ENCODE measurements around the gene NECTIN2. TPM values are rescaled to one million over a fixed set of nuclear protein-coding genes. Genes with fewer than 3 reads are reported as not detected.

NECTIN2 gene
- total RNA-seq, 2 donors from 2014 or later = 223 to 279 TPM

DNA sequence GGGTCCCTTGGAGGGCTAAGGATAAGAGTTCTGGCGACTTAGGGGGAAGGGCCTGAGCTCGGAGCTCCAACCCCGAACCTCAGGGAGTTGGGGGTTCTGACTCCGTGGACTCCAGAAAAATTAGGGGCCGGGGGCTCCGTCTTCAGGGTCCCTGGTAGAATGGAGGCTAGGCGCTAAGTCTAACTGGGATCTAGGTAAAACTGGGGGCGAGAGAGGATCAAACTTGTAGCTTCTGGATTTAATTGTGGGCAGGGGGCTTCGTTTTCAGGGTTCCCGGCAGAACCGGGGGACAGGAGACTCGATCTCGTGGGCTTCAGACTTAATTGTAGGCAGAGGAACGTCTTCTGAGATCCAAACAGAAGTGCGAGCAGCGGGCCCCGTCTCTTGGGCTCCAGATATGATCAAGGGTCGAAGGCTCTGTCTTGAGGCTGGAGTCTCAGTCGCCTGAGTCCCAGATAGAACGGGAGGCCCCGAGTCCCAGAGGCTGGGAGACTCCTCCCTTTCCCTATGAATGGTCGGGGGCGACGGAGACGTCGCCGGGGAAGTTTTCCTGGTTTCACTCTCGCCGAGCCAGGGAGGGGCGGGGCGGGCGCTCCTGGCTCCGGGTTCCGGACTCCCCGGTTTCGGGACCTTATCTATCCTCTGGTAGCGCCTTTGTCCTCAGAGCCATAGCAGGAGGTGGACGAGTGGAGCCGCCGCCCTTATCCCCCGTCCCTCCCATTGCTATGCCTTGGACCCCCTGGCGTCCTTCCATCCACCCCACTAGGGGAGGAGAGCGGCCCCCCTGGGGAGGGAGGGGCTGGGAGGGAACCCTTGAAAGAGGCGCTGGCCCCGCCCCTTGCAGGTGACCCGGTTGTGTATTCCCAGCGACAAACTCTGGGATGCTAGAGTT is 1.3 kb downstream of the NECTIN2 start:
- TF ChIP-seq POLR2AphosphoS5 (IDR thresholded peaks at IDR 0.05) (peak; percentile 86), POLR2A (IDR thresholded peaks at IDR 0.05) (peak; percentile 92)
- TF ChIP-seq, protein P1, sequence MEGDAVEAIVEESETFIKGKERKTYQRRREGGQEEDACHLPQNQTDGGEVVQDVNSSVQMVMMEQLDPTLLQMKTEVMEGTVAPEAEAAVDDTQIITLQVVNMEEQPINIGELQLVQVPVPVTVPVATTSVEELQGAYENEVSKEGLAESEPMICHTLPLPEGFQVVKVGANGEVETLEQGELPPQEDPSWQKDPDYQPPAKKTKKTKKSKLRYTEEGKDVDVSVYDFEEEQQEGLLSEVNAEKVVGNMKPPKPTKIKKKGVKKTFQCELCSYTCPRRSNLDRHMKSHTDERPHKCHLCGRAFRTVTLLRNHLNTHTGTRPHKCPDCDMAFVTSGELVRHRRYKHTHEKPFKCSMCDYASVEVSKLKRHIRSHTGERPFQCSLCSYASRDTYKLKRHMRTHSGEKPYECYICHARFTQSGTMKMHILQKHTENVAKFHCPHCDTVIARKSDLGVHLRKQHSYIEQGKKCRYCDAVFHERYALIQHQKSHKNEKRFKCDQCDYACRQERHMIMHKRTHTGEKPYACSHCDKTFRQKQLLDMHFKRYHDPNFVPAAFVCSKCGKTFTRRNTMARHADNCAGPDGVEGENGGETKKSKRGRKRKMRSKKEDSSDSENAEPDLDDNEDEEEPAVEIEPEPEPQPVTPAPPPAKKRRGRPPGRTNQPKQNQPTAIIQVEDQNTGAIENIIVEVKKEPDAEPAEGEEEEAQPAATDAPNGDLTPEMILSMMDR (IDR thresholded peaks at IDR 0.05) = peak in 1 of 4 experiments; percentile 19
- peak overlapping the region; percentile 99 to 100 for H3K27ac ChIP-seq
- no peaks in the 10 kb centered on the region for H3K36me3 ChIP-seq
- WGBS = 2% methylated on average over 44 of the region's 47 CpGs
- peaks cover 11% of the 10 kb centered on the region for H3K4me1 ChIP-seq (replicated peaks)
- intact Hi-C loops (cut with DNase I) = loop anchor here (2.0 to 5.0 kb wide), 2 partner anchors 43 to 105 kb away; partner anchors contain the start of gene TOMM40
- peak overlapping the region; percentile 99 to 100 for H3K4me3 ChIP-seq
- no peaks in the 10 kb centered on the region for H3K27me3 ChIP-seq (replicated peaks; ENCODE audit: insufficient read depth)
- no peaks in the 10 kb centered on the region for H3K9me3 ChIP-seq
- peak; percentile 86 for DNase-seq (ENCODE audit: low spot score)

DNA sequence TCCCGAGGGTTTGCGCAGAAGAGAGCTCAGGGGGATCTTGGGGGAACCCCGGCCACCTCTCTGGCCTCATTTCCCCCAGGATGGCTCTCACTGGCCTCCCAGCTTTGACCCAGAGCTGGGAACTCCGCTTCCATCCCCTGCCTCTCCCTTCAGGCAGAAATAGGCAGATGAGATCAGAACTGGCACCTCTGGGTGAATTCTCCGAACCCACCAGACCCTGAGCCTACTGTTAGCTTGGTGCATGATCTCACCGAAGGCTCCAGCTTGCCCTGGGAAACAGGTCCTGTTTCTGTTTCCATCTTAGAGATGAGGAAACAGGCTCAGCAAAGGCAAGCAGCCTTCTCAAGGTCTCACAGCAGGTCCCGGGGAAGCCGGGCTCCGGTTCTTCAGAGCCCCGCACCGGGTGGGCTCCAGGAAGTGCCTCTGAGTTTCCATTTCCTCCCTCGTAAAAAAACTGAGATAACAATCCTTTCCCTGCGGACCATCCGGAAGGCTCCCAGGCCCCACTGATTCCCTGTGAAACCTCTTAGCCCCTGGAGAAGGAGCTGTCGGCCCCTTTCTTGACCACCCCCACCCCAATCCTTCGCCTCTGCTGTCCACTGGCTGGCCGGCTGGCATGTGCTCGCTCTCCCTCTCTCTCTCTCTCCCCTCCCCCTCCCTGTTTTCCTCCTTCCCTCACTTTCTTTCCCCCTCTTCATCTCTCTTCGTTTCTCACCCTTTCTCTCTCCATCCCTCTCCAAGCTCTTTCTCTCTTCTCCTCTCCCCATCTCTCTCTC is 2.1 kb downstream of the NECTIN2 start:
- Histone ChIP-seq H3K36me3 (no peaks in the 10 kb centered on the region), H3K4me3 (peak overlapping the region; percentile 99 to 100), H3K4me1 (replicated peaks) (peaks cover 11% of the 10 kb centered on the region), H3K9me3 (no peaks in the 10 kb centered on the region), H3K27me3 (replicated peaks; ENCODE audit: insufficient read depth) (no peaks in the 10 kb centered on the region), H3K27ac (peak overlapping the region; percentile 99 to 100)
- intact Hi-C loops (cut with DNase I) = loop anchor here (5.0 kb wide), 1 partner anchor 104 kb away; no protein-coding TSS in a partner anchor
- DNase-seq (ENCODE audit: low spot score) = peak; percentile 21
- TF ChIP-seq POLR2A (IDR thresholded peaks at IDR 0.05) = peak; percentile 30
- no peak for TF ChIP-seq POLR2AphosphoS5 (IDR thresholded peaks at IDR 0.05)
- WGBS = 16% methylated on average over 19 of the region's 19 CpGs

DNA sequence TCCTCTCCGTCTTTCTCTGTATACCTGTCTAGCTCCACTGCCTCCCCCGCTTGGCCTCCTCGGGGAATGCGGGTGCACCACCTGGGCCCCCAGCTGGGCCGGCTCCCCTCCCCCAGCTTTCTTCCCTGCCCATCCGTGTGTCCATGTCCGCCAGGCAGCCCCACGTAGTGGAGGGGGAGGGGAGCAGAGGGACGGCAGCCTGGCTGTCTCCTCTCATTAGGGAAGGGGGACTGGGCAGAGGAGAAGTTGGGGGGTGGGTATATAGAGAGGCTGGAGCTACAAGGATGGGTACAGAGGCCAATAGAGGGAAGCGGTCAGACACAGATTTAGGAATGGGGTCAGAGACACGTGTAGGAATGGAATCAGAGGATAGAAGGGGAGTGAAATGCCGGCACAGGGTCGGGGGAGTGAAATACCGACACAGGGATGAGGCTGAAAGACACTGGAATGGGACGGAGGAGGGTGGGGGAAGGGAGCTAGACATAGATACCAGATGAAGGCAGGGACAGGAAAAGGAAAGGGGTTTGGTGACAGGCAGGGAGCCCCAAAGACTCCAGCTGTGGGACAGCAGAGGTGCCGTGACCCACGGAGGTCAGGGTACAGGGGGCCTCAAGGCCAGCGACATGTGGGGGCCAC is 2.8 kb downstream of the NECTIN2 start:
- intact Hi-C loops (cut with DNase I) = loop anchor here (5.0 kb wide), 1 partner anchor 103 kb away; no protein-coding TSS in a partner anchor
- Histone ChIP-seq H3K4me1 (replicated peaks) (peaks cover 11% of the 10 kb centered on the region), H3K4me3 (peak overlapping the region; percentile 99 to 100), H3K27ac (peak overlapping the region; percentile 99 to 100), H3K27me3 (replicated peaks; ENCODE audit: insufficient read depth) (no peaks in the 10 kb centered on the region), H3K36me3 (no peaks in the 10 kb centered on the region), H3K9me3 (no peaks in the 10 kb centered on the region)
- no peak for DNase-seq (ENCODE audit: low spot score)
- no peak for TF ChIP-seq POLR2AphosphoS5 (IDR thresholded peaks at IDR 0.05)
- TF ChIP-seq, protein P1 (IDR thresholded peaks at IDR 0.05) = no peak
- no peak for TF ChIP-seq POLR2A (IDR thresholded peaks at IDR 0.05)
- 28% methylated on average over 18 of the region's 18 CpGs for WGBS

DNA sequence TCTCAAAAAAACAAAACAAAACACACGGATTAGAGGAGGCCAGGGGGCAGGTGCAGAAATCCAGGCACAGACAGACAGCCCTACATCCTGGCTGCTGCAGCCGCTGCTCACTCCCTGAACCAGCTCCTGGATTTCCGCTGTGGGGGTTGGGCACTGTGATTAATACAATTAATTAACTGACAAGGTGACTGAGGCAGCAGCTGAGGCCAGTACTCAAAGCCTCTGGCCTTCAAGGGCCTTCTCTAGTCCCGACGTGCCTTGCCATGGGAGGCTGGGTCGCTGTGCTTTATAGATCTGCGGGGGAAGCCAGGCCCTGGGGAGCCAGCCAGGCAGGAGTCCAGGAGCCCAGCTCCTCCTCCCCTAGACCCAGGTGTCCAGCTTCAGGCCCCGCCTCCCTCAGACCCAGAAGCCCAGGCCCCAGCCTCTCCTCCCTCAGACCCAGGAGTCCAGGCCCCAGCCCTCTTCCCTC is 4.6 kb downstream of the NECTIN2 start:
- Histone ChIP-seq H3K27me3 (replicated peaks; ENCODE audit: insufficient read depth) (no peaks in the 10 kb centered on the region), H3K9me3 (no peaks in the 10 kb centered on the region), H3K4me3 (no peak overlapping the region), H3K36me3 (no peaks in the 10 kb centered on the region), H3K4me1 (replicated peaks) (peaks cover 4% of the 10 kb centered on the region), H3K27ac (peak overlapping the region in 1 of 2 donors; percentile 99)
- DNase-seq (ENCODE audit: low spot score) = no peak
- 56% methylated on average over 8 of the region's 8 CpGs for WGBS
- intact Hi-C loops (cut with DNase I) = no loop called here
- no peak for TF ChIP-seq POLR2AphosphoS5 (IDR thresholded peaks at IDR 0.05)

DNA sequence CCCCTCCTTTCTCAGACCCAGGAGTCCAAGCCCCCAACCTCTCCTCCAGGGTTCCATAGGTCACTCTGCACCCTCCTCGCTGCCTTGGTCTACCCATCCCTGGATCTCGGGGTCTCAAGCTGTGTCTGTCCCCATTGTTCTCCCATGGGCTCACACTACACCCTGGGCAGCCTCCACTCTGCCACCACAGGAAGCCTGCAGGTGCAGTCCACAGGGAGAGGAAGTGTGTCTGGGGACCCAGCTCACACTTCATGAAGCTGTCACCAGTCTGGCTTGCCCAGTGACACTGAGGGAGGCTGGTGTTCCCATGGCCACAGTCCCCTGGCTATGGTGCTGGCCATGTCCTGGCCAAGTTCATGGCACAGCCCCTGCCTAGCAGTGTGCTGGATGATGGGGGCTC is 5.3 kb downstream of the NECTIN2 start:
- DNase-seq (ENCODE audit: low spot score) = no peak

More for the DNA sequence above, 5.3 kb downstream of the NECTIN2 start:
- WGBS = 79% methylated on average over 2 of the region's 2 CpGs
- Histone ChIP-seq H3K4me1 (replicated peaks) (peaks cover 4% of the 10 kb centered on the region), H3K27me3 (replicated peaks; ENCODE audit: insufficient read depth) (no peaks in the 10 kb centered on the region), H3K27ac (peak overlapping the region in 1 of 2 donors; percentile 99), H3K36me3 (no peaks in the 10 kb centered on the region), H3K9me3 (no peaks in the 10 kb centered on the region), H3K4me3 (no peak overlapping the region)
- no peak for TF ChIP-seq POLR2A (IDR thresholded peaks at IDR 0.05)
- TF ChIP-seq POLR2AphosphoS5 (IDR thresholded peaks at IDR 0.05) = no peak
- TF ChIP-seq, protein P1 (IDR thresholded peaks at IDR 0.05) = no peak
- intact Hi-C loops (cut with DNase I) = no loop called here

All from prostate gland (tissue), 2 donors.